HepG2 (cell line): ENCODE data around the gene HOXD12. TPM values are rescaled to one million over a fixed set of nuclear protein-coding genes. Genes with fewer than 3 reads are reported as not detected.

ENCODE experiments used
- AHR ChIP-seq: IDR thresholded peaks from 2 replicates; pipeline ENCODE4 v1.6.1; 2018; ENCODE audit warnings: missing genetic modification reagents, missing compliant biosample characterization
- ATAD3A ChIP-seq: sonication (generic); formaldehyde crosslinking; IDR thresholded peaks from 2 replicates; pipeline ENCODE4 v1.4.0; 2020; ENCODE audit warnings: missing genetic modification reagents
- CAMTA2 ChIP-seq: sonication (generic); formaldehyde crosslinking; IDR thresholded peaks from 2 replicates; pipeline ENCODE4 v1.4.0; 2020; ENCODE audit warnings: mild to moderate bottlenecking, missing genetic modification reagents, borderline replicate concordance
- DDIT3 ChIP-seq: sonication (generic); formaldehyde crosslinking; IDR thresholded peaks from 2 replicates; pipeline ENCODE4 v1.4.0; 2020; ENCODE audit warnings: mild to moderate bottlenecking, missing genetic modification reagents
- GABPA ChIP-seq, 2 experiments: IDR thresholded peaks; 2 replicates each; pipeline ENCODE4 v1.6.1; 2011 to 2016; ENCODE audit warnings: low read depth in 2 of 2, low read length in 1 of 2, missing biosample characterization in 1 of 2, missing genetic modification characterization in 1 of 2
- ISX ChIP-seq: sonication (generic); formaldehyde crosslinking; conservative IDR thresholded peaks from 2 replicates; pipeline ENCODE4 v1.5.0; 2020; ENCODE audit warnings: missing genetic modification reagents
- MED13 ChIP-seq: sonication (generic); formaldehyde crosslinking; IDR thresholded peaks from 2 replicates; pipeline ENCODE4 v1.5.0; 2020; ENCODE audit warnings: missing genetic modification reagents
- NFYC ChIP-seq: IDR thresholded peaks from 2 replicates; pipeline ENCODE4 v1.6.1; 2016; ENCODE audit warnings: missing genetic modification reagents, missing compliant biosample characterization
- NPAS2 ChIP-seq: sonication (generic); formaldehyde crosslinking; IDR thresholded peaks from 2 replicates; pipeline ENCODE4 v1.8.0; 2022; ENCODE audit warnings: mild to moderate bottlenecking, missing genetic modification reagents, borderline replicate concordance
- PHF20 ChIP-seq: sonication (generic); formaldehyde crosslinking; IDR thresholded peaks from 2 replicates; pipeline ENCODE4 v1.5.0; 2020; ENCODE audit warnings: mild to moderate bottlenecking, missing genetic modification reagents
- RBM39 ChIP-seq: fragments of 200-400 bp; formaldehyde crosslinking; IDR thresholded peaks from one replicate; pipeline ENCODE4 v1.6.1; 2018; ENCODE audit warnings: antibody characterized with exemption, mild to moderate bottlenecking, low read depth, low read length; ENCODE audit not compliant: poor library complexity, severe bottlenecking
- SMARCC2 ChIP-seq: fragments of 450-650 bp; IDR thresholded peaks from 2 replicates; pipeline ENCODE4 v1.6.1; 2017; ENCODE audit warnings: antibody characterized with exemption, mild to moderate bottlenecking
- SNAPC4 ChIP-seq: sonication (generic); formaldehyde crosslinking; IDR thresholded peaks from 2 replicates; pipeline ENCODE4 v1.4.0; 2020; ENCODE audit warnings: mild to moderate bottlenecking, missing genetic modification reagents
- SNRNP70 ChIP-seq: fragments of 200-400 bp; formaldehyde crosslinking; IDR thresholded peaks from 2 replicates; pipeline ENCODE4 v1.6.1; 2017; ENCODE audit warnings: mild to moderate bottlenecking, low read depth, low read length, moderate library complexity
- SRSF1 ChIP-seq: fragments of 200-400 bp; formaldehyde crosslinking; optimal IDR thresholded peaks from 2 replicates; pipeline ENCODE3; 2017; ENCODE audit warnings: mild to moderate bottlenecking, low read depth, low read length, moderate library complexity
- ZNF572 ChIP-seq: sonication (generic); formaldehyde crosslinking; IDR thresholded peaks from 2 replicates; pipeline ENCODE4 v1.5.1; 2020; ENCODE audit warnings: mild to moderate bottlenecking, missing genetic modification reagents
- ZSCAN21 ChIP-seq: sonication (generic); formaldehyde crosslinking; IDR thresholded peaks from 2 replicates; pipeline ENCODE4 v1.8.0; 2022; ENCODE audit warnings: mild to moderate bottlenecking, missing genetic modification reagents, moderate library complexity, borderline replicate concordance
- polyA plus RNA-seq, 8 experiments: library from polyadenylated mRNA; depleted of rRNA in 3 of 8; stranded (reverse) in 7 of 8; unstranded in 1 of 8; fragments of >200 nt; fragmentation: Illumina TruSeq in 4 of 8; extraction: Trizol in 4 of 8; gene quantifications; 2 replicates each; pipeline versions ENCODE4 v1.2.1 to v1.2.3, GENCODE V29; 2011 to 2016; ENCODE audit warnings: low read depth in 4 of 8, missing spikeins in 1 of 8, mixed read lengths in 1 of 8; ENCODE audit not compliant: insufficient read depth in 1 of 8
- total RNA-seq, 5 experiments: library from RNA; depleted of rRNA; stranded (reverse); fragments of >200 nt; fragmentation: Illumina TruSeq; extraction: Trizol; gene quantifications; 2 replicates each; pipeline ENCODE4 v1.2.3, GENCODE V29; 2016; ENCODE audit warnings: low read depth in 1 of 5
- TF ChIP-seq, protein P1 (sequence below): IDR thresholded peaks from 2 replicates; pipeline ENCODE4 v1.4.0; 2020; ENCODE audit warnings: mild to moderate bottlenecking, missing genetic modification reagents
- TF ChIP-seq, protein P2 (sequence below): sonication (generic); formaldehyde crosslinking; IDR thresholded peaks from 2 replicates; pipeline ENCODE4 v1.8.0; 2022; ENCODE audit warnings: missing genetic modification reagents, mild to moderate bottlenecking, borderline replicate concordance

HOXD12 gene
- total and polyA plus RNA-seq, 2 of the 13 experiments (the other 11 are each of a cell fraction or from before 2014, with no cell fraction given): not detected

- TF ChIP-seq SNAPC4 (CRISPR knock-in tag) (0 out of 2 replicates have a peak, but pooled peaks have one; percentile 54), AHR (CRISPR knock-in tag) (peak; percentile 83; the same call in 1 of the 2 replicates), CAMTA2 (CRISPR knock-in tag) (no peak), ATAD3A (no peak), ZNF572 (no peak), ZSCAN21 (CRISPR knock-in tag) (peak; percentile 78; the same call in 1 of the 2 replicates), GABPA (IDR thresholded peaks at IDR 0.05; ENCODE audit: low read depth, low read length) (peak; percentile 57), GABPA (CRISPR knock-in tag; IDR thresholded peaks at IDR 0.05; ENCODE audit: low read depth) (peak; percentile 75), SMARCC2 (no peak), ISX (no peak), RBM39 (peak; percentile 67), PHF20 (CRISPR knock-in tag) (no peak), NFYC (CRISPR knock-in tag) (no peak), NPAS2 (no peak), SNRNP70 (no peak), MED13 (CRISPR knock-in tag) (peak; percentile 22; the same call in 1 of the 2 replicates), DDIT3 (CRISPR knock-in tag) (no peak), SRSF1 (peak; percentile 59)
- TF ChIP-seq, protein P1, sequence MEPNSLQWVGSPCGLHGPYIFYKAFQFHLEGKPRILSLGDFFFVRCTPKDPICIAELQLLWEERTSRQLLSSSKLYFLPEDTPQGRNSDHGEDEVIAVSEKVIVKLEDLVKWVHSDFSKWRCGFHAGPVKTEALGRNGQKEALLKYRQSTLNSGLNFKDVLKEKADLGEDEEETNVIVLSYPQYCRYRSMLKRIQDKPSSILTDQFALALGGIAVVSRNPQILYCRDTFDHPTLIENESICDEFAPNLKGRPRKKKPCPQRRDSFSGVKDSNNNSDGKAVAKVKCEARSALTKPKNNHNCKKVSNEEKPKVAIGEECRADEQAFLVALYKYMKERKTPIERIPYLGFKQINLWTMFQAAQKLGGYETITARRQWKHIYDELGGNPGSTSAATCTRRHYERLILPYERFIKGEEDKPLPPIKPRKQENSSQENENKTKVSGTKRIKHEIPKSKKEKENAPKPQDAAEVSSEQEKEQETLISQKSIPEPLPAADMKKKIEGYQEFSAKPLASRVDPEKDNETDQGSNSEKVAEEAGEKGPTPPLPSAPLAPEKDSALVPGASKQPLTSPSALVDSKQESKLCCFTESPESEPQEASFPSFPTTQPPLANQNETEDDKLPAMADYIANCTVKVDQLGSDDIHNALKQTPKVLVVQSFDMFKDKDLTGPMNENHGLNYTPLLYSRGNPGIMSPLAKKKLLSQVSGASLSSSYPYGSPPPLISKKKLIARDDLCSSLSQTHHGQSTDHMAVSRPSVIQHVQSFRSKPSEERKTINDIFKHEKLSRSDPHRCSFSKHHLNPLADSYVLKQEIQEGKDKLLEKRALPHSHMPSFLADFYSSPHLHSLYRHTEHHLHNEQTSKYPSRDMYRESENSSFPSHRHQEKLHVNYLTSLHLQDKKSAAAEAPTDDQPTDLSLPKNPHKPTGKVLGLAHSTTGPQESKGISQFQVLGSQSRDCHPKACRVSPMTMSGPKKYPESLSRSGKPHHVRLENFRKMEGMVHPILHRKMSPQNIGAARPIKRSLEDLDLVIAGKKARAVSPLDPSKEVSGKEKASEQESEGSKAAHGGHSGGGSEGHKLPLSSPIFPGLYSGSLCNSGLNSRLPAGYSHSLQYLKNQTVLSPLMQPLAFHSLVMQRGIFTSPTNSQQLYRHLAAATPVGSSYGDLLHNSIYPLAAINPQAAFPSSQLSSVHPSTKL (CRISPR knock-in tag): peak; percentile 65; the same call in 1 of the 2 replicates
- TF ChIP-seq, protein P2, sequence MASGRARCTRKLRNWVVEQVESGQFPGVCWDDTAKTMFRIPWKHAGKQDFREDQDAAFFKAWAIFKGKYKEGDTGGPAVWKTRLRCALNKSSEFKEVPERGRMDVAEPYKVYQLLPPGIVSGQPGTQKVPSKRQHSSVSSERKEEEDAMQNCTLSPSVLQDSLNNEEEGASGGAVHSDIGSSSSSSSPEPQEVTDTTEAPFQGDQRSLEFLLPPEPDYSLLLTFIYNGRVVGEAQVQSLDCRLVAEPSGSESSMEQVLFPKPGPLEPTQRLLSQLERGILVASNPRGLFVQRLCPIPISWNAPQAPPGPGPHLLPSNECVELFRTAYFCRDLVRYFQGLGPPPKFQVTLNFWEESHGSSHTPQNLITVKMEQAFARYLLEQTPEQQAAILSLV (CRISPR knock-in tag): peak; percentile 67; the same call in 1 of the 2 replicates
These were observed 41.1 kb downstream of the HOXD12 start (continued) for GRCh38 chr2:176140513-176141317.
